Activated T-cell treated with anti-CD3 and anti-CD28 coated beads for 48 hours (primary cell): ENCODE measurements around the gene PIK3AP1.

Experiments used
- DNase-seq: peaks from one replicate; pipeline ENCODE4 v3.0.0-alpha.2; 2020; ENCODE audit warnings: low read depth

The PIK3AP1 gene

DNA sequence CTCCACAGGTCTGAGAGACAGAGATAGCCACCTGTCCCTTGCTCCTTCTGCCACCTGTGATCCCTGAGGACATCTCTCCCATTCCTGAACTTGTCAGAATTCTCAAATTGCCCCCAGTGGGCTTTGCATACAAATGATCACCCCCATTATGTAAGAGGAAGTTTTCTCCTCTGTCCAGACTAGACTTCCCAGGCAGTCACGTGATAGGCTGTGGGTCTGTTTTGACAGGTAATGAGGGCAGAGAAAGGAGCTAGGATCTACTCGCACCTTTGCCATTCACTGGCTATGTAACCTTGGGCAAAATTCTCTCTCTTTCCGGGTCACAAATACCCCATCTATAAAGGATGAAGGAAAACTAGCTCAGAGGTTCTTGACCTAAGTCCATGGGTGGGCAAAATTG lies 112.1 kb downstream of the PIK3AP1 start:
- DNase-seq: no peak

DNA sequence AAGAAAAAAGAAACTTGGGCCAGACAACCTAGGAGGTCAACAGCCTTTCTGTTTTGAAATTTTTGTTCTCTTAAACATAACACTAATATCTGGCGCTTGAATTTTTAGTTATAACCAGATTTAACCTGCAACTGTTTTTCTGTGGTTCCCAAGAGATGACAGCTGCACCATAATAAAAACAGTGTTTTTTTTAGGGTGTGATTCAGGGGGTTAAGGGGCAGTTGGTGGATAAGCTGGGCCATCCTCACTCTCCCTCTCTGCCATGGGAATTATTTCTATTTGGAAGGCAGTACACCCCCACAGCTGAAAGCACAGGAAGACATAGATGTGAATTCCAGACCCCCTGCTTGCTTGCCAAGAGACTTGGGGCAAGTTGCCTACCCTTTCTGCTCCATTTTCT lies 113.4 kb downstream of the PIK3AP1 start:
- no peak for DNase-seq

- DNase-seq: no peak
These were observed 114.1 kb downstream of the PIK3AP1 start for GRCh38 chr10:96606216-96606615.

GRCh38 chr10:96600337-96600736 lies 120.0 kb downstream of the PIK3AP1 start:
- no peak for DNase-seq

DNA sequence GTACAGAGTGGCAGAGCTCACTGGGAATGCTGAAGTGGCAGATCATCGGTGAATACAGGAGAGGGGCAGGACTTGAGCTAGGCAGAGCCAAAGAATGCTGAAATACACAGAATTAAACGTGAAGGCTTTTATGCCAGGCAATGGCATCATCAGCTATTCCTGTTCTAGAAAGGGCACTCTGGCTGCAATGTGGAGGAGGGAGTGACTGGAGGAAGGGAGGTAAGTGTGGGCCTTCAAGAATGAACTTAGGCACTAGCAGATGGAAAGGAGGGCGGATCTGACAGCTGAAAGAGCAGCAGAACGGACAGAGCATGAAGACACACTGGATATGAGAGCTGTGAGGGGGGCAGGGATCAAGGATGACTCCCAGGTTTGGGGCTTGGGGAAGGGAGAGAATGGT lies 121.5 kb downstream of the PIK3AP1 start:
- DNase-seq: no peak

- no peak for DNase-seq
These were observed 123.6 kb downstream of the PIK3AP1 start for GRCh38 chr10:96596422-96597407.

- DNase-seq: no peak
These were observed 124.6 kb downstream of the PIK3AP1 start for GRCh38 chr10:96595741-96596140.

DNA sequence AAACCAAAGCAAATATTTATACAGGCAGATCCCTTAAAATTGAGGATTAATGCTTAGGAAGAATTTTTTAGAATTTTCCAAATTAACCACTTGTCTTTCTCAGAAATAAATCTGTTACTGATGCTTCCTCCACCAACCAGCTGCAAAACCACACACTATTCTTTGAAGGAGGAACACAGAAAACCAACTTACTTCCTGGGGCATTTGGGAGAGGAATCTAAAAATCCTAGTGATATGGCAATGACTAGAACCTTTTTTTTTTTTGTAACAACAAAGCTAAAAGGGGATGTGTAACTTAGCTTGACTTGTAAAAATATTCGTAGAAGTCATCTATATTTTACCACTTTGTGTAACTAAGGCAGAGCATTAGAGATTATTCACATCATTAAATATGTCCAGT lies 128.4 kb downstream of the PIK3AP1 start:
- no peak for DNase-seq

GRCh38 chr10:96588616-96589419 lies 131.5 kb downstream of the PIK3AP1 start:
- peak; percentile 2 for DNase-seq

- no peak for DNase-seq
These were observed 132.2 kb downstream of the PIK3AP1 start for GRCh38 chr10:96588060-96588554.

- DNase-seq: no peak
These were observed 132.9 kb downstream of the PIK3AP1 start for GRCh38 chr10:96587264-96588059.

DNA sequence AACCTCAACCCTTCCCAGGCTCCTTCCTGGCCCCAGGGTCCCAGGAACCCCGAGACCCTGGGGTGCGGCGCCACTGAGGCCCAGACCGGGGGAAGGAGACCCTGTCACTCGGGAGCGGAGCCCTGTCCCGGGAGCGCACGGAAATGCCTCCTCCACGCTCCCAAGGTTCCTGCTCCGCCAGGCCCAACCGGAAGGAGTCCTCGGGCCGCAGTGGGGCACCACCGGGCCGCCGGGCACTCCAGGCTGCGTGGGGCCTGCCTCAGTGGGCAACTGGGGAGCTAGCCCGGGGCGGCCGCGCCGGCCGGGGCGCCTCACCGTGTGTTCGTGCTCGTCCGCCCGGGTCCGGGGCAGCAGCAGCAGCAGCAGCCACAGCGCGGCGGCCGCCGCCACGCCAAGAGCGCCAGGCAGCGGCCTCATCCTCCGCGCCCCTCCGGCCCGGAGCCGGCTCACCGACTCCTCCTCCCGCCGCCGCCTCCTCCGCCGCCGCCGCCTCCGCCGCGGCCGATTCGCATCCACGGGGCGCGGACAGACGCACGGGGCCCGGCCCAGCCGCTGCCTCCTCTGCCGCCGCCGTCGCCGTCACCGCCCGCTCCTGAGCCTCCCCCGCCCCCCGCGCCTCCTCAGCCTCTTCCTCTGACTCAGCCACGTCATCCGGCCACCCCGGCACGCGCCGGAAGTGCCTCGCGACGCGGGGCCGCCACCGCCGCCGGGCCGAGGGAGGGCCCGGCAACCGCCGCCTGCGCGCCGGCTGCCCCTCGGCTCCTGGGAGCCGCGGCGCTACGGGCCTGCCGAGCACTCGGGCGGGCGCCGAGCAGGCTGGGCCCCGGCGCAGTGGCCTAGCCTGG lies 133.7 kb downstream of the PIK3AP1 start, which contains the start of gene TM9SF3:
Gene TM9SF3 (minus strand): TSS at position 594 of the 845 bp plus-strand sequence. CDS start 177 bp downstream, at position 417.
- DNase-seq: peak; percentile 89

DNA sequence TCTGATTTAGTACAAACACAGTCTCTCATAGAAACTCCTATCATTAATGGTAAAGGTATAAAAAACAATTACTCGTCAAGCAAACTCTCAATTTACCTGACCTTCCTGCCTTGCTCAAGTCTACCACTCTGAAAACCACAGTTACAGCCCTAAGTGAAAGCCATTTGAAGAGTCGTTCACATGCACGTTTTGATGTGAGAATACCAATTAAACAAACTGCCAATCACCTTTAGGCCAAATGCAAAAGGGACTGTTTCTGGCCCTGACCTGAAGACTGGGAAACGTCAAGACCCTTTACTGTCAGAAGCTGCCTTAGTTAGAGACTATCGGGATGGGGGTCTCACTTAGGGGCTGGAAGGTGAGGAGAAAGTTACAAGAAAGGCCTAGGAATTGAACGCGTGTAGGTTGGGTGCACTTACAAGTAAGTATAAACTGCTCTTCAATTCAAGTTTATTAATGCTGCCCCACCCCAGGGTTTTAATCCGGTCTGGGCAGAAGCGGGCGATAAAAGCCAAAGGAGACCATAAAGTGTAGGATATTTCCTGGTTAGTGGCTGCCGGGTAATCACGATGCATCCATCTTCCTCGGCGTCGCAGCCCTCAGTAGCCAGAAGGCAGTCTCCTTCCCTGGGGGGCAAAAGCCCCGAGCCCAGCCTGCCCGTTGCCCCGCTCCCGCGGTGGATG lies 134.4 kb downstream of the PIK3AP1 start:
- no peak for DNase-seq

GRCh38 chr10:96584474-96584873 lies 135.8 kb downstream of the PIK3AP1 start:
- DNase-seq: no peak

DNA sequence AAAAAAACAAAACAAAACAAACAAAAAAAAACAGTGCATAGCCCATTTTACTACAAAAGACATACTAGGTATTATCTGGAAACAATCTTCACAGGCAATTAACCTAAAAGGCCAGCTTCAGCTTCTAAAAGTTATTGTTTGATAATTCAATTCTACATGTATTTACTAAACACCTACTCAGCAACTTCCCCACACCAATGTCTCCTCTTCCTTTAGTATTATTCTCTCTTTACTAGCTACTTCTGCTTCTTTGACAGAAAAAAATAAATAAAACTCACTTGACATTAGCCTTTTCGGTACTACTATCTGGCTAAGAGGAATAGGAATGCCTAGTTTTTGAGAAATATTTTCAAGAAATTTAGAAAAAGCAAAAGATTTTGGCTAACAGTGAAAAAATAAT lies 136.3 kb downstream of the PIK3AP1 start:
- DNase-seq: no peak

DNA sequence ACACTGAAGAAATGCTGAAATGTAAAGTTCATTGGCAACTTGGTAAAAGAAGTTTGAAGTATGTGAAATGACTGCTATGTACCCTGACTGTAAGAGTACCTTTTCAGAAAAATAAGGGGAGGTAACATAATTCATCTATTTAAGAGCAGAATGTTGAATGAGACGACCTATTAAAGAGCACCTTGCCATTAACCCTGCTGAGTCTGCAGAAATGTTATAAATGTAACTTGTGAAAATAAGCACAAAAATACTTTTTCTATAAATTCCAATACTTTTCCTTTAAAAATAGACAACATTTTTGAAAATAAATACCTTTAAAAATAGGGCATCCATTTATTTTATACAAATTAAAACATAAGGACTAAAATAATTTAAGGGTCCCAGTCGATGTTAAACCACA lies 141.2 kb downstream of the PIK3AP1 start:
- DNase-seq: no peak

GRCh38 chr10:96578633-96579032 lies 141.7 kb downstream of the PIK3AP1 start:
- no peak for DNase-seq

- no peak for DNase-seq
These were observed 142.3 kb downstream of the PIK3AP1 start for GRCh38 chr10:96578022-96578421.

GRCh38 chr10:96577069-96577468 lies 143.2 kb downstream of the PIK3AP1 start:
- DNase-seq: no peak

DNA sequence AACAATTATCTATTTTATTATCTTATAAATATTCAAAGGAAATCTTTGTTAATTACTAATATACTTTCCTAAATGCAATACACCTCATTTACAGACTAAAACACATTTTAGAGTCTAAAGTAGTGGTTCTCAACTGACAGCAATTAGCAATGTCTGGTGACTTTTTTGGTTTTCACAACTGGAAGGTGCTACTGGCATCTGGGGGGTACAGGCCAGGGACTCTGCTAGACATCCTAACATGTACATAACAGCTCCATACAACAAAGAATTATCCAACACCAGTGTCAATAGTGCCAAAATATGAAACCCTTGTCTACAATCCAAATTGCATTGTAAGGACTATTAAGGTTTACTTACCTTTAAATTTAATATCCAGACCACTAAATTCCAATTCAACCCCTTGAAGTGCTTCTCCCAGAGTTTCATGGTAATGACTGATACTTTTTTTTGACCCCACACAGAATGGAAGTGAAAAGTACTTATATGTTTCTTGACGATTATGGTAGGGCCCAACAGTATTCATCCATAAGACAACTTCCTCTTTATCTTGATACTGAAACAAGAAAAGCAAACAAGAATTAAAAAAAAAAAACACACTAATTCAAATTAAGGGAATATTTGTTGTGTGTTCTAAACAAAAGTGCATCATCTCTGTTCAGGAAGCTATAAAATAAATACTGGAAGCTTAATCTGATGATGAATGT lies 143.9 kb downstream of the PIK3AP1 start:
- DNase-seq: no peak
